G401 (cell line): Measurements from ENCODE around the gene ASS1. TPM values are rescaled to one million over a fixed set of nuclear protein-coding genes. Genes with fewer than 3 reads are reported as not detected.
"Not testable (repeated sequence)": the region's sequence is repeated elsewhere in the genome, so short reads cannot be mapped to it uniquely, and the experiment has no call there.

ENCODE experiments used
- DNase-seq: peaks from one replicate; pipeline ENCODE4 v3.0.0-alpha.2; 2015; ENCODE audit warnings: low spot score
- in situ Hi-C: cut with HindIII; loops from 2 replicates; pipeline ENCODE4 v1.10.0; 2016; ENCODE audit warnings: low sequenced_read_pairs, mixed read lengths
- total RNA-seq: library from RNA; depleted of rRNA; stranded (reverse); fragments of >200 nt; shearing (Covaris generic); gene quantifications from 2 replicates; pipeline ENCODE4 v1.2.3, GENCODE V29; 2014; rRNA removed

ASS1 gene
- total RNA-seq = 0.31 and 2.8 TPM in 2 replicates

- DNase-seq = peak; percentile 21
Observed at GRCh38 chr9:130444565-130445221, at the start of gene ASS1. ASS1 (plus strand) TSS chr9:130444961; CDS start chr9:130452229, 7,268 bp downstream.

GRCh38 chr9:130395810-130396435 lies 48.8 kb upstream of the ASS1 start:
- DNase-seq = no peak

More at GRCh38 chr9:130444565-130445221, at the start of gene ASS1:
- in situ Hi-C loops = no loop called here

GRCh38 chr9:130396581-130396980 lies 48.2 kb upstream of the ASS1 start:
- no peak for DNase-seq

More at GRCh38 chr9:130395810-130396435, 48.8 kb upstream of the ASS1 start:
- in situ Hi-C loops = no loop called here

GRCh38 chr9:130398487-130399240 lies 46.1 kb upstream of the ASS1 start:
- no peak for DNase-seq
- in situ Hi-C loops = no loop called here

More at GRCh38 chr9:130396581-130396980, 48.2 kb upstream of the ASS1 start:
- in situ Hi-C loops = no loop called here

- in situ Hi-C loops = no loop called here
- DNase-seq = no peak
Observed at GRCh38 chr9:130399768-130400167, 45.0 kb upstream of the ASS1 start.

GRCh38 chr9:130400870-130401269 lies 43.9 kb upstream of the ASS1 start:
- in situ Hi-C loops = no loop called here
- no peak for DNase-seq

- in situ Hi-C loops, DNase-seq: not testable (repeated sequence)
Observed at GRCh38 chr9:130401742-130402141, 43.0 kb upstream of the ASS1 start.

GRCh38 chr9:130402243-130402642 lies 42.5 kb upstream of the ASS1 start:
- DNase-seq = no peak
- in situ Hi-C loops = no loop called here

- no peak for DNase-seq
- in situ Hi-C loops = no loop called here
Observed at GRCh38 chr9:130402645-130403440, 41.9 kb upstream of the ASS1 start.

GRCh38 chr9:130405657-130406257 lies 39.0 kb upstream of the ASS1 start:
- in situ Hi-C loops = no loop called here
- no peak for DNase-seq

GRCh38 chr9:130406278-130406895 lies 38.4 kb upstream of the ASS1 start:
- DNase-seq = no peak
- in situ Hi-C loops = no loop called here

GRCh38 chr9:130407916-130408663 lies 36.7 kb upstream of the ASS1 start:
- DNase-seq = no peak
- in situ Hi-C loops = no loop called here

GRCh38 chr9:130408669-130409068 lies 36.1 kb upstream of the ASS1 start:
- in situ Hi-C loops = no loop called here
- no peak for DNase-seq

- in situ Hi-C loops = no loop called here
- DNase-seq = no peak
Observed at GRCh38 chr9:130409246-130409645, 35.5 kb upstream of the ASS1 start.

GRCh38 chr9:130410443-130410842 lies 34.3 kb upstream of the ASS1 start:
- in situ Hi-C loops = no loop called here
- DNase-seq = no peak

- in situ Hi-C loops = no loop called here
- DNase-seq = no peak
Observed at GRCh38 chr9:130411566-130411915, 33.2 kb upstream of the ASS1 start.

GRCh38 chr9:130414081-130414731 lies 30.6 kb upstream of the ASS1 start:
- no peak for DNase-seq
- in situ Hi-C loops = no loop called here
